OCI-LY7 (cell line): ENCODE data around the gene ZCRB1. TPM values are rescaled to one million over a fixed set of nuclear protein-coding genes. Genes with fewer than 3 reads are reported as not detected.

Source experiments
- BruUV-seq: library from RNA; stranded (reverse); fragments of 400-500 nt; replicated peaks from 2 replicates; lab custom pipeline; 2021; lab: Mats Ljungman, UMichigan
- CTCF ChIA-PET: fragments of 300-600 bp; sonication (Branson Sonifier 250); formaldehyde crosslinking; loops from one replicate; lab custom pipeline; 2022; ENCODE audit warnings: antibody characterized with exemption; ENCODE audit not compliant: unreplicated experiment; lab: Charles Lee
- POLR2A ChIA-PET: fragments of 300-600 bp; sonication (Branson Sonifier 250); formaldehyde crosslinking; loops from one replicate; lab custom pipeline; 2022; ENCODE audit warnings: antibody characterized with exemption; lab: Charles Lee
- DNase-seq: peaks from one replicate; pipeline ENCODE4 v3.0.0-alpha.2; 2015; ENCODE audit warnings: low spot score
- H2AFZ ChIP-seq: fragments of 200-600 bp; sonication (generic), shearing (Covaris generic); 2 replicates; pipeline ENCODE4 v1.6.1; 2014; ENCODE audit warnings: mild to moderate bottlenecking, antibody characterized with exemption, low read length, moderate library complexity
- H3K27ac ChIP-seq: fragments of 200-600 bp; sonication (generic); 2 replicates; pipeline ENCODE4 v1.5.1; 2014; ENCODE audit warnings: mixed run types, low read depth, mild to moderate bottlenecking, moderate library complexity, low read length, inconsistent platforms; ENCODE audit not compliant: poor library complexity, severe bottlenecking
- H3K36me3 ChIP-seq: fragments of 200-600 bp; sonication (generic); 2 replicates; pipeline ENCODE4 v1.6.1; 2014; ENCODE audit warnings: mild to moderate bottlenecking, antibody characterized with exemption, low read length, moderate library complexity, mixed read lengths; ENCODE audit not compliant: insufficient read depth
- H3K4me1 ChIP-seq: fragments of 200-600 bp; sonication (generic); 2 replicates; pipeline ENCODE4 v1.5.1; 2014; ENCODE audit warnings: mild to moderate bottlenecking, low read length; ENCODE audit not compliant: insufficient read depth, poor library complexity, severe bottlenecking
- H3K4me2 ChIP-seq: fragments of 200-600 bp; sonication (generic); 2 replicates; pipeline ENCODE4 v1.6.1; 2014; ENCODE audit warnings: mild to moderate bottlenecking, low read length
- H3K4me3 ChIP-seq: fragments of 200-600 bp; sonication (generic); 2 replicates; pipeline ENCODE4 v1.5.1; 2014; ENCODE audit warnings: mild to moderate bottlenecking, low read depth, low read length; ENCODE audit not compliant: poor library complexity, severe bottlenecking
- H3K79me2 ChIP-seq: fragments of 200-600 bp; sonication (generic); 2 replicates; pipeline ENCODE4 v1.6.1; 2016; ENCODE audit warnings: low read depth, mild to moderate bottlenecking, low read length, moderate library complexity, mixed read lengths; ENCODE audit not compliant: insufficient read depth
- H3K9me2 ChIP-seq: fragments of 200-600 bp; sonication (generic); 2 replicates; pipeline ENCODE4 v1.6.1; 2016; ENCODE audit warnings: mild to moderate bottlenecking, low read length, mixed read lengths; ENCODE audit not compliant: insufficient read depth
- H3K9me3 ChIP-seq: fragments of 200-600 bp; sonication (generic); 2 replicates; pipeline ENCODE4 v1.6.1; 2014; ENCODE audit warnings: mild to moderate bottlenecking, mixed run types, low read length, mixed read lengths
- H4K20me1 ChIP-seq: fragments of 200-600 bp; sonication (generic); 2 replicates; pipeline ENCODE4 v1.6.1; 2014; ENCODE audit warnings: mild to moderate bottlenecking, antibody characterized with exemption, low read length, moderate library complexity, mixed read lengths; ENCODE audit not compliant: insufficient read depth
- CTCF ChIP-seq: fragments of 200-600 bp; sonication (generic); conservative IDR thresholded peaks from 2 replicates; pipeline ENCODE4 v1.5.1; 2014; ENCODE audit warnings: mild to moderate bottlenecking, antibody characterized with exemption, low read length, moderate library complexity, mixed read lengths
- EZH2phosphoT487 ChIP-seq: fragments of 200-600 bp; sonication (generic); IDR thresholded peaks from 2 replicates; pipeline ENCODE4 v1.6.1; 2018; ENCODE audit warnings: low read depth, borderline replicate concordance, mild to moderate bottlenecking, mixed run types, antibody characterized with exemption, low read length, moderate library complexity, mixed read lengths
- intact Hi-C: fragments of 100-400 bp; cut with micrococcal nuclease; formaldehyde crosslinking; loops from one replicate; pipeline ENCODE4 v1.10.0; 2022; ENCODE audit not compliant: unreplicated experiment
- total RNA-seq, 2 experiments: library from RNA; depleted of rRNA in 1 of 2; stranded (reverse); fragments of >200 nt in 1 of 2; shearing (Covaris generic) in 1 of 2; gene quantifications; 2 replicates each; pipeline ENCODE4 v1.2.3, GENCODE V29; 2014 to 2022

The ZCRB1 gene
- total RNA-seq, 2 experiments from 2014 or later, result 25.7 to 56.0 TPM

GRCh38 chr12:42322567-42322966 lies 3.3 kb downstream of the ZCRB1 start:
- peaks cover 12% of the 10 kb centered on the region for H3K4me1 ChIP-seq
- no peak for DNase-seq
- H3K79me2 ChIP-seq, result peaks cover 29% of the 10 kb centered on the region
- BruUV-seq, result no TSS peak
- POLR2A ChIA-PET, result interaction anchor here (1.5 kb wide), 1 partner anchor 11 kb away, joined by 3 read pairs; no protein-coding TSS in a partner anchor
- intact Hi-C loops, result no loop called here
- peaks cover 32% of the 10 kb centered on the region for H3K36me3 ChIP-seq
- no peaks in the 10 kb centered on the region for H3K9me2 ChIP-seq
- H3K27ac ChIP-seq, result no peak overlapping the region
- no peak overlapping the region for H3K4me3 ChIP-seq
- TF ChIP-seq EZH2phosphoT487 (no peak), CTCF (no peak)
- no peaks in the 10 kb centered on the region for H3K9me3 ChIP-seq
- no peak overlapping the region for H2AFZ ChIP-seq
- CTCF ChIA-PET, result no interaction called here
- H3K4me2 ChIP-seq, result no peak overlapping the region
- H4K20me1 ChIP-seq, result peaks cover 8% of the 10 kb centered on the region

GRCh38 chr12:42320796-42321195 lies 5.1 kb downstream of the ZCRB1 start:
- no peaks in the 10 kb centered on the region for H3K9me3 ChIP-seq
- no peak overlapping the region for H2AFZ ChIP-seq
- BruUV-seq, result no TSS peak
- H3K4me2 ChIP-seq, result no peak overlapping the region
- POLR2A ChIA-PET, result interaction anchor here (0.6 to 1.0 kb wide), 2 partner anchors 28 to 170 kb away, joined by 4 to 5 read pairs; no protein-coding TSS in a partner anchor
- DNase-seq, result no peak
- intact Hi-C loops, result no loop called here
- no peak overlapping the region for H3K27ac ChIP-seq
- no peaks in the 10 kb centered on the region for H4K20me1 ChIP-seq
- CTCF ChIA-PET, result no interaction called here
- H3K79me2 ChIP-seq, result peaks cover 12% of the 10 kb centered on the region; the same call in 1 of the 2 replicates
- no peaks in the 10 kb centered on the region for H3K9me2 ChIP-seq
- H3K4me1 ChIP-seq, result peaks cover 8% of the 10 kb centered on the region
- TF ChIP-seq EZH2phosphoT487 (no peak), CTCF (no peak)
- peaks cover 39% of the 10 kb centered on the region for H3K36me3 ChIP-seq
- H3K4me3 ChIP-seq, result no peak overlapping the region

- CTCF ChIA-PET, result no interaction called here
- TF ChIP-seq EZH2phosphoT487, result no peak
- TF ChIP-seq CTCF, result no peak
- Histone ChIP-seq H3K4me1 (no peaks in the 10 kb centered on the region), H3K9me2 (no peaks in the 10 kb centered on the region), H3K27ac (no peak overlapping the region), H3K79me2 (no peaks in the 10 kb centered on the region), H3K9me3 (no peaks in the 10 kb centered on the region), H4K20me1 (no peaks in the 10 kb centered on the region), H3K36me3 (peaks cover 24% of the 10 kb centered on the region), H2AFZ (no peak overlapping the region), H3K4me2 (no peak overlapping the region), H3K4me3 (no peak overlapping the region)
- BruUV-seq, result no TSS peak
- intact Hi-C loops, result no loop called here
- DNase-seq, result no peak
- POLR2A ChIA-PET, result interaction anchor here (0.6 kb wide), 1 partner anchor 43 kb away, joined by 4 read pairs; no protein-coding TSS in a partner anchor
Measured at GRCh38 chr12:42315108-42315507, 10.8 kb downstream of the ZCRB1 start.
